HepG2 (cell line): ENCODE results near the gene CRKL. TPM values are rescaled to one million over a fixed set of nuclear protein-coding genes. Genes with fewer than 3 reads are reported as not detected.

Source experiments
- CHD2 ChIP-seq: IDR thresholded peaks from 2 replicates; pipeline ENCODE4 v1.6.1; 2011; ENCODE audit warnings: low read depth, low read length, improper control_type of control experiment
- FOXJ3 ChIP-seq: sonication (generic); formaldehyde crosslinking; IDR thresholded peaks from 2 replicates; pipeline ENCODE4 v1.4.0; 2020; ENCODE audit warnings: missing genetic modification reagents, mild to moderate bottlenecking, borderline replicate concordance
- HCFC1 ChIP-seq: fragments of 150-350 bp; IDR thresholded peaks from 2 replicates; pipeline ENCODE4 v1.6.1; 2014; ENCODE audit warnings: low read depth, low read length
- HMG20A ChIP-seq: IDR thresholded peaks from 2 replicates; pipeline ENCODE4 v1.6.1; 2016; ENCODE audit warnings: borderline replicate concordance
- HOXA7 ChIP-seq: sonication (generic); formaldehyde crosslinking; IDR thresholded peaks from 2 replicates; pipeline ENCODE4 v1.8.1; 2022; ENCODE audit warnings: mild to moderate bottlenecking, missing genetic modification reagents, moderate library complexity
- MAZ ChIP-seq, 2 experiments: sonication (generic) in 1 of 2; formaldehyde crosslinking in 1 of 2; IDR thresholded peaks; 2 replicates each; pipeline versions ENCODE4 v1.5.0 to v1.6.1; 2012 to 2020; ENCODE audit warnings: low read depth in 2 of 2, mild to moderate bottlenecking in 2 of 2, borderline replicate concordance in 1 of 2, improper control_type of control experiment in 1 of 2, low read length in 1 of 2, missing genetic modification reagents in 1 of 2, moderate library complexity in 1 of 2
- MTA3 ChIP-seq: sonication (generic); formaldehyde crosslinking; IDR thresholded peaks from 2 replicates; pipeline ENCODE4 v1.4.0; 2020; ENCODE audit warnings: missing genetic modification reagents
- RFXAP ChIP-seq: sonication (generic); formaldehyde crosslinking; IDR thresholded peaks from 2 replicates; pipeline ENCODE4 v1.4.0; 2020; ENCODE audit warnings: missing genetic modification reagents, borderline replicate concordance
- SMYD3 ChIP-seq: sonication (generic); formaldehyde crosslinking; IDR thresholded peaks from 2 replicates; pipeline ENCODE4 v1.8.1; 2023; ENCODE audit warnings: mild to moderate bottlenecking, missing genetic modification reagents
- ZMYM3 ChIP-seq: sonication (generic); formaldehyde crosslinking; IDR thresholded peaks from 2 replicates; pipeline ENCODE4 v1.5.1; 2020; ENCODE audit warnings: mild to moderate bottlenecking, missing genetic modification reagents
- ZNF207 ChIP-seq: fragments of 450-650 bp; IDR thresholded peaks from 2 replicates; pipeline ENCODE4 v1.6.1; 2016; ENCODE audit warnings: antibody characterized with exemption, borderline replicate concordance
- ZNF317 ChIP-seq: sonication (generic); formaldehyde crosslinking; IDR thresholded peaks from 2 replicates; pipeline ENCODE4 v1.5.0; 2020; ENCODE audit warnings: mild to moderate bottlenecking, missing genetic modification reagents
- ZNF501 ChIP-seq: sonication (generic); formaldehyde crosslinking; IDR thresholded peaks from 2 replicates; pipeline ENCODE4 v1.5.1; 2020; ENCODE audit warnings: mild to moderate bottlenecking, moderate library complexity, missing genetic modification reagents
- ZNF569 ChIP-seq: sonication (generic); formaldehyde crosslinking; IDR thresholded peaks from 2 replicates; pipeline ENCODE4 v1.5.0; 2020; ENCODE audit warnings: mild to moderate bottlenecking, missing genetic modification reagents, moderate library complexity, borderline replicate concordance
- ZNF572 ChIP-seq: sonication (generic); formaldehyde crosslinking; IDR thresholded peaks from 2 replicates; pipeline ENCODE4 v1.5.1; 2020; ENCODE audit warnings: mild to moderate bottlenecking, missing genetic modification reagents
- ZNF746 ChIP-seq: sonication (generic); formaldehyde crosslinking; IDR thresholded peaks from 2 replicates; pipeline ENCODE4 v1.8.0; 2022; ENCODE audit warnings: mild to moderate bottlenecking, missing genetic modification reagents
- ZNF75D ChIP-seq: sonication (generic); formaldehyde crosslinking; IDR thresholded peaks from 2 replicates; pipeline ENCODE4 v1.8.1; 2023; ENCODE audit warnings: missing genetic modification reagents, mild to moderate bottlenecking, borderline replicate concordance
- ZNF777 ChIP-seq: sonication (generic); formaldehyde crosslinking; IDR thresholded peaks from 2 replicates; pipeline ENCODE4 v1.4.0; 2020; ENCODE audit warnings: missing genetic modification reagents
- ZNF792 ChIP-seq: IDR thresholded peaks from 2 replicates; pipeline ENCODE4 v1.6.1; 2016
- polyA plus RNA-seq, 8 experiments: library from polyadenylated mRNA; depleted of rRNA in 3 of 8; stranded (reverse) in 7 of 8; unstranded in 1 of 8; fragments of >200 nt; fragmentation: Illumina TruSeq in 4 of 8; extraction: Trizol in 4 of 8; gene quantifications; 2 replicates each; pipeline versions ENCODE4 v1.2.1 to v1.2.3, GENCODE V29; 2011 to 2016; ENCODE audit warnings: low read depth in 4 of 8, missing spikeins in 1 of 8, mixed read lengths in 1 of 8; ENCODE audit not compliant: insufficient read depth in 1 of 8
- total RNA-seq, 5 experiments: library from RNA; depleted of rRNA; stranded (reverse); fragments of >200 nt; fragmentation: Illumina TruSeq; extraction: Trizol; gene quantifications; 2 replicates each; pipeline ENCODE4 v1.2.3, GENCODE V29; 2016; ENCODE audit warnings: low read depth in 1 of 5
- TF ChIP-seq, protein P1 (sequence below): sonication (generic); formaldehyde crosslinking; IDR thresholded peaks from 2 replicates; pipeline ENCODE4 v1.5.1; 2020; ENCODE audit warnings: mild to moderate bottlenecking, missing genetic modification reagents, moderate library complexity
- TF ChIP-seq, protein P2 (sequence below): IDR thresholded peaks from 2 replicates; pipeline ENCODE4 v1.6.1; 2012; ENCODE audit warnings: low read length, improper control_type of control experiment
- TF ChIP-seq, protein P3 (sequence below): sonication (generic); formaldehyde crosslinking; IDR thresholded peaks from 2 replicates; pipeline ENCODE4 v1.4.0; 2020; ENCODE audit warnings: missing genetic modification reagents, borderline replicate concordance

The CRKL gene
- total and polyA plus RNA-seq, 2 of the 13 experiments (the other 11 are each of a cell fraction or from before 2014, with no cell fraction given) = 37.4 to 60.6 TPM

DNA sequence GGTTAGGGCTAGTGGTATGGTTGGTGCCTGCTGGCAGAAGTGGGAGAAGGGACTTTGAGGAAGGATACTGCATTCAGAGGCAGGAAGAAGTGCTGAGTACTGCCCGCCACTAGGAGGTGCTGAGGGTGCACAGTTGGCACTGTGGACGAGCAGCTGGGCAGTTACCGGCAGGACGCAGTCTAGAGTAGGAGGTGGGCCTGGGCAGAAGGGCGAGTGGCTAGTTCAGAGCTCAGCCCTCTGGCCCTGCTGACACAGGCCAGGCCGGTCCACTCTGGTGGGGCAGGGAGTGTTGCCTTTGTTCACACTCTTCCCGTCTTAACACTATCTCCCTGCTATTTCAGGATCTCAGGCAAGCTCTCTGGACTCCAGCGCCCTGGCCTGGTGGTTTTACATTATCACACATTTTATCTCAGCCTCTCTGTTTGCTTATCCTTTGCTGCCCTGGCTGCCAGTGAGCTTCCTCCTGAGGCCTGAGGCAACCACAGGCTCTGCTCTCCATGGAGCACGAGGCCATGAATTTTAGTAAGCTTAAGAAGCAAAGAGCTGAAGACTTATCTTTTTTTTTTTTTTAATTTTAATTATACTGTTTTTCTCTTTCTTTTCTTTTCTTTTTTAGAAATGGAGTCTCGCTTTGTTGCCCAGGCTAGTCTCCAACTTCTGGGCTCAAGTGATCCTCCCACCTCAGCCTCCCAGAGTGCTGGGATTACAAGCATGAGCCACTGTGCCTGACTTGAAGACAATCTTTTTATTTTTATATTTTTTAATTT lies 31.5 kb upstream of the CRKL start (continued):
- TF ChIP-seq, protein P1, sequence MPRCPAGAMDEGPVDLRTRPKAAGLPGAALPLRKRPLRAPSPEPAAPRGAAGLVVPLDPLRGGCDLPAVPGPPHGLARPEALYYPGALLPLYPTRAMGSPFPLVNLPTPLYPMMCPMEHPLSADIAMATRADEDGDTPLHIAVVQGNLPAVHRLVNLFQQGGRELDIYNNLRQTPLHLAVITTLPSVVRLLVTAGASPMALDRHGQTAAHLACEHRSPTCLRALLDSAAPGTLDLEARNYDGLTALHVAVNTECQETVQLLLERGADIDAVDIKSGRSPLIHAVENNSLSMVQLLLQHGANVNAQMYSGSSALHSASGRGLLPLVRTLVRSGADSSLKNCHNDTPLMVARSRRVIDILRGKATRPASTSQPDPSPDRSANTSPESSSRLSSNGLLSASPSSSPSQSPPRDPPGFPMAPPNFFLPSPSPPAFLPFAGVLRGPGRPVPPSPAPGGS (CRISPR knock-in tag) = no peak
- TF ChIP-seq ZNF75D (CRISPR knock-in tag) (no peak), ZNF572 (CRISPR knock-in tag) (no peak), ZNF501 (no peak), ZNF569 (CRISPR knock-in tag) (no peak), RFXAP (CRISPR knock-in tag) (peak; percentile 62; the same call in 1 of the 2 replicates), ZMYM3 (CRISPR knock-in tag) (peak; percentile 80; the same call in 1 of the 2 replicates), ZNF792 (CRISPR knock-in tag) (peak; percentile 41; the same call in 1 of the 2 replicates), MAZ (IDR thresholded peaks at IDR 0.05; ENCODE audit: borderline replicate concordance, low read depth, low read length) (no peak), MAZ (CRISPR knock-in tag; IDR thresholded peaks at IDR 0.05; ENCODE audit: low read depth) (peak; percentile 67; the same call in 1 of the 2 replicates), SMYD3 (CRISPR knock-in tag) (peak; percentile 54; the same call in 1 of the 2 replicates), ZNF317 (CRISPR knock-in tag) (peak; percentile 49; the same call in 1 of the 2 replicates), ZNF746 (CRISPR knock-in tag) (no peak), HOXA7 (no peak), ZNF207 (no peak), CHD2 (no peak), HMG20A (no peak), MTA3 (CRISPR knock-in tag) (no peak), HCFC1 (no peak), FOXJ3 (CRISPR knock-in tag) (no peak), ZNF777 (no peak)
- TF ChIP-seq, protein P2, sequence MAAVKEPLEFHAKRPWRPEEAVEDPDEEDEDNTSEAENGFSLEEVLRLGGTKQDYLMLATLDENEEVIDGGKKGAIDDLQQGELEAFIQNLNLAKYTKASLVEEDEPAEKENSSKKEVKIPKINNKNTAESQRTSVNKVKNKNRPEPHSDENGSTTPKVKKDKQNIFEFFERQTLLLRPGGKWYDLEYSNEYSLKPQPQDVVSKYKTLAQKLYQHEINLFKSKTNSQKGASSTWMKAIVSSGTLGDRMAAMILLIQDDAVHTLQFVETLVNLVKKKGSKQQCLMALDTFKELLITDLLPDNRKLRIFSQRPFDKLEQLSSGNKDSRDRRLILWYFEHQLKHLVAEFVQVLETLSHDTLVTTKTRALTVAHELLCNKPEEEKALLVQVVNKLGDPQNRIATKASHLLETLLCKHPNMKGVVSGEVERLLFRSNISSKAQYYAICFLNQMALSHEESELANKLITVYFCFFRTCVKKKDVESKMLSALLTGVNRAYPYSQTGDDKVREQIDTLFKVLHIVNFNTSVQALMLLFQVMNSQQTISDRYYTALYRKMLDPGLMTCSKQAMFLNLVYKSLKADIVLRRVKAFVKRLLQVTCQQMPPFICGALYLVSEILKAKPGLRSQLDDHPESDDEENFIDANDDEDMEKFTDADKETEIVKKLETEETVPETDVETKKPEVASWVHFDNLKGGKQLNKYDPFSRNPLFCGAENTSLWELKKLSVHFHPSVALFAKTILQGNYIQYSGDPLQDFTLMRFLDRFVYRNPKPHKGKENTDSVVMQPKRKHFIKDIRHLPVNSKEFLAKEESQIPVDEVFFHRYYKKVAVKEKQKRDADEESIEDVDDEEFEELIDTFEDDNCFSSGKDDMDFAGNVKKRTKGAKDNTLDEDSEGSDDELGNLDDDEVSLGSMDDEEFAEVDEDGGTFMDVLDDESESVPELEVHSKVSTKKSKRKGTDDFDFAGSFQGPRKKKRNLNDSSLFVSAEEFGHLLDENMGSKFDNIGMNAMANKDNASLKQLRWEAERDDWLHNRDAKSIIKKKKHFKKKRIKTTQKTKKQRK = no peak
- TF ChIP-seq, protein P3, sequence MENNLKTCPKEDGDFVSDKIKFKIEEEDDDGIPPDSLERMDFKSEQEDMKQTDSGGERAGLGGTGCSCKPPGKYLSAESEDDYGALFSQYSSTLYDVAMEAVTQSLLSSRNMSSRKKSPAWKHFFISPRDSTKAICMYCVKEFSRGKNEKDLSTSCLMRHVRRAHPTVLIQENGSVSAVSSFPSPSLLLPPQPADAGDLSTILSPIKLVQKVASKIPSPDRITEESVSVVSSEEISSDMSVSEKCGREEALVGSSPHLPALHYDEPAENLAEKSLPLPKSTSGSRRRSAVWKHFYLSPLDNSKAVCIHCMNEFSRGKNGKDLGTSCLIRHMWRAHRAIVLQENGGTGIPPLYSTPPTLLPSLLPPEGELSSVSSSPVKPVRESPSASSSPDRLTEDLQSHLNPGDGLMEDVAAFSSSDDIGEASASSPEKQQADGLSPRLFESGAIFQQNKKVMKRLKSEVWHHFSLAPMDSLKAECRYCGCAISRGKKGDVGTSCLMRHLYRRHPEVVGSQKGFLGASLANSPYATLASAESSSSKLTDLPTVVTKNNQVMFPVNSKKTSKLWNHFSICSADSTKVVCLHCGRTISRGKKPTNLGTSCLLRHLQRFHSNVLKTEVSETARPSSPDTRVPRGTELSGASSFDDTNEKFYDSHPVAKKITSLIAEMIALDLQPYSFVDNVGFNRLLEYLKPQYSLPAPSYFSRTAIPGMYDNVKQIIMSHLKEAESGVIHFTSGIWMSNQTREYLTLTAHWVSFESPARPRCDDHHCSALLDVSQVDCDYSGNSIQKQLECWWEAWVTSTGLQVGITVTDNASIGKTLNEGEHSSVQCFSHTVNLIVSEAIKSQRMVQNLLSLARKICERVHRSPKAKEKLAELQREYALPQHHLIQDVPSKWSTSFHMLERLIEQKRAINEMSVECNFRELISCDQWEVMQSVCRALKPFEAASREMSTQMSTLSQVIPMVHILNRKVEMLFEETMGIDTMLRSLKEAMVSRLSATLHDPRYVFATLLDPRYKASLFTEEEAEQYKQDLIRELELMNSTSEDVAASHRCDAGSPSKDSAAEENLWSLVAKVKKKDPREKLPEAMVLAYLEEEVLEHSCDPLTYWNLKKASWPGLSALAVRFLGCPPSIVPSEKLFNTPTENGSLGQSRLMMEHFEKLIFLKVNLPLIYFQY (CRISPR knock-in tag) = 0 out of 2 replicates have a peak, but pooled peaks have one; percentile 42
